Effector memory CD8-positive, alpha-beta T cell (primary cell): ENCODE results near the gene SPHK1.

Experiments used
- ATAC-seq: fragments of 150-1000 bp; cut with Tn5 transposase; replicated peaks from 2 replicates; pipeline ENCODE4 v1.10.0; 2021; ENCODE audit warnings: mild to moderate bottlenecking, moderate library complexity
- DNase-seq, 3 experiments: peaks; one replicate each; pipeline ENCODE4 v3.0.0; 2021
- H3K27ac Mint-ChIP-seq, 2 donors: one replicate each; pipeline ENCODE4 v1.8.0; 2022; ENCODE audit warnings: mild to moderate bottlenecking in 2 of 2, mixed read lengths in 2 of 2, moderate library complexity in 2 of 2
- H3K27me3 Mint-ChIP-seq, 2 donors: one replicate each; pipeline ENCODE4 v1.8.0; 2022; ENCODE audit warnings: mixed read lengths in 2 of 2
- H3K36me3 Mint-ChIP-seq: one replicate; pipeline ENCODE4 v1.8.0; 2022; ENCODE audit warnings: mild to moderate bottlenecking, moderate library complexity, mixed read lengths; ENCODE audit not compliant: insufficient read depth
- H3K4me1 Mint-ChIP-seq, 2 donors: one replicate each; pipeline ENCODE4 v1.8.0; 2022; ENCODE audit warnings: low read depth in 2 of 2, mixed read lengths in 2 of 2
- H3K4me3 Mint-ChIP-seq, 2 donors: one replicate each; pipeline ENCODE4 v1.8.0; 2022; ENCODE audit warnings: mild to moderate bottlenecking in 2 of 2, mixed read lengths in 2 of 2, moderate library complexity in 2 of 2
- H3K9me3 Mint-ChIP-seq, 2 donors: one replicate each; pipeline ENCODE4 v1.8.0; 2022; ENCODE audit warnings: mixed read lengths in 2 of 2

The SPHK1 gene

GRCh38 chr17:76384987-76385891 is 830 bp downstream of the SPHK1 start:
- Mint-ChIP-seq H3K4me3 (peak overlapping the region; percentile 65 to 75), H3K4me1 (peaks cover 3 to 4% of the 10 kb centered on the region in 2 donors), H3K9me3 (no peaks in the 10 kb centered on the region), H3K27ac (no peak overlapping the region), H3K36me3 (peaks cover 10% of the 10 kb centered on the region), H3K27me3 (no peaks in the 10 kb centered on the region)
- DNase-seq (peak in 1 of 3 experiments; percentile 29), ATAC-seq (no peak)

- peaks cover 3 to 4% of the 10 kb centered on the region in 2 donors for H3K4me1 Mint-ChIP-seq
- peak overlapping the region; percentile 65 to 75 for H3K4me3 Mint-ChIP-seq
- H3K27ac Mint-ChIP-seq: no peak overlapping the region
- H3K9me3 Mint-ChIP-seq: no peaks in the 10 kb centered on the region
- DNase-seq (peak; percentile 83 to 87 (median 86)), ATAC-seq (peak; percentile 53)
- no peaks in the 10 kb centered on the region for H3K27me3 Mint-ChIP-seq
- H3K36me3 Mint-ChIP-seq: peaks cover 12% of the 10 kb centered on the region
These were observed 1.7 kb downstream of the SPHK1 start for GRCh38 chr17:76385892-76386786.

GRCh38 chr17:76386966-76387765 is 2.8 kb downstream of the SPHK1 start:
- H3K4me3 Mint-ChIP-seq: peak overlapping the region; percentile 43 to 65
- peak overlapping the region in 1 of 2 donors; percentile 53 for H3K27ac Mint-ChIP-seq
- no peaks in the 10 kb centered on the region for H3K27me3 Mint-ChIP-seq
- H3K9me3 Mint-ChIP-seq: no peaks in the 10 kb centered on the region
- DNase-seq (no peak), ATAC-seq (no peak)
- peaks cover 12% of the 10 kb centered on the region for H3K36me3 Mint-ChIP-seq
- peaks cover 3 to 4% of the 10 kb centered on the region in 2 donors for H3K4me1 Mint-ChIP-seq

GRCh38 chr17:76388966-76389888 is 4.8 kb downstream of the SPHK1 start:
- Mint-ChIP-seq H3K9me3 (no peaks in the 10 kb centered on the region), H3K4me3 (no peak overlapping the region), H3K27ac (no peak overlapping the region), H3K4me1 (no peaks in the 10 kb centered on the region), H3K36me3 (peaks cover 18% of the 10 kb centered on the region), H3K27me3 (no peaks in the 10 kb centered on the region)
- no peak for ATAC-seq
- DNase-seq: no peak

GRCh38 chr17:76390003-76390421 is 5.6 kb downstream of the SPHK1 start:
- Mint-ChIP-seq H3K36me3 (peaks cover 21% of the 10 kb centered on the region), H3K4me1 (no peaks in the 10 kb centered on the region), H3K4me3 (no peak overlapping the region), H3K27ac (peak overlapping the region in 1 of 2 donors; percentile 46), H3K27me3 (no peaks in the 10 kb centered on the region), H3K9me3 (no peaks in the 10 kb centered on the region)
- no peak for ATAC-seq
- DNase-seq: no peak

- DNase-seq (no peak), ATAC-seq (no peak)
- Mint-ChIP-seq H3K9me3 (no peaks in the 10 kb centered on the region), H3K4me3 (no peak overlapping the region), H3K27ac (no peak overlapping the region), H3K36me3 (peaks cover 33% of the 10 kb centered on the region), H3K27me3 (no peaks in the 10 kb centered on the region), H3K4me1 (no peaks in the 10 kb centered on the region)
These were observed 6.8 kb downstream of the SPHK1 start for GRCh38 chr17:76391200-76391715.

GRCh38 chr17:76394166-76394565 is 9.8 kb downstream of the SPHK1 start:
- Mint-ChIP-seq H3K4me1 (peaks cover 0 to 5% of the 10 kb centered on the region in 2 donors), H3K27ac (no peak overlapping the region), H3K27me3 (no peaks in the 10 kb centered on the region), H3K4me3 (no peak overlapping the region), H3K9me3 (no peaks in the 10 kb centered on the region), H3K36me3 (peaks cover 42% of the 10 kb centered on the region)
- no peak for ATAC-seq
- DNase-seq: no peak

GRCh38 chr17:76395980-76396379 is 11.6 kb downstream of the SPHK1 start:
- Mint-ChIP-seq H3K36me3 (peaks cover 41% of the 10 kb centered on the region), H3K27me3 (no peaks in the 10 kb centered on the region), H3K27ac (no peak overlapping the region), H3K4me3 (no peak overlapping the region), H3K4me1 (peaks cover 0 to 5% of the 10 kb centered on the region in 2 donors), H3K9me3 (no peaks in the 10 kb centered on the region)
- no peak for DNase-seq
- ATAC-seq: no peak

GRCh38 chr17:76397184-76397583 is 12.8 kb downstream of the SPHK1 start:
- peaks cover 53% of the 10 kb centered on the region for H3K36me3 Mint-ChIP-seq
- no peaks in the 10 kb centered on the region for H3K27me3 Mint-ChIP-seq
- H3K4me1 Mint-ChIP-seq: peaks cover 0 to 5% of the 10 kb centered on the region in 2 donors
- no peaks in the 10 kb centered on the region for H3K9me3 Mint-ChIP-seq
- ATAC-seq: no peak
- DNase-seq: no peak
- H3K27ac Mint-ChIP-seq: peak overlapping the region in 1 of 2 donors; percentile 49
- no peak overlapping the region for H3K4me3 Mint-ChIP-seq

- H3K36me3 Mint-ChIP-seq: peaks cover 58% of the 10 kb centered on the region
- peak; percentile 83 to 88 (median 86) for DNase-seq
- H3K27ac Mint-ChIP-seq: peak overlapping the region; percentile 10 to 22
- H3K9me3 Mint-ChIP-seq: no peaks in the 10 kb centered on the region
- peaks cover 0 to 5% of the 10 kb centered on the region in 2 donors for H3K4me1 Mint-ChIP-seq
- no peak overlapping the region for H3K4me3 Mint-ChIP-seq
- ATAC-seq: peak; percentile 84
- no peaks in the 10 kb centered on the region for H3K27me3 Mint-ChIP-seq
These were observed 13.5 kb downstream of the SPHK1 start for GRCh38 chr17:76397687-76398522.

- Mint-ChIP-seq H3K27me3 (no peaks in the 10 kb centered on the region), H3K4me3 (no peak overlapping the region), H3K36me3 (peaks cover 61% of the 10 kb centered on the region), H3K9me3 (no peaks in the 10 kb centered on the region), H3K27ac (peak overlapping the region; percentile 10 to 22), H3K4me1 (peaks cover 0 to 5% of the 10 kb centered on the region in 2 donors)
- DNase-seq: no peak
- ATAC-seq: no peak
These were observed 14.2 kb downstream of the SPHK1 start for GRCh38 chr17:76398523-76399174.
